Measurements from ENCODE around the gene QKI.
"Not testable (repeated sequence)": the region's sequence is repeated elsewhere in the genome, so short reads cannot be mapped to it uniquely, and the experiment has no call there.

QKI gene

DNA sequence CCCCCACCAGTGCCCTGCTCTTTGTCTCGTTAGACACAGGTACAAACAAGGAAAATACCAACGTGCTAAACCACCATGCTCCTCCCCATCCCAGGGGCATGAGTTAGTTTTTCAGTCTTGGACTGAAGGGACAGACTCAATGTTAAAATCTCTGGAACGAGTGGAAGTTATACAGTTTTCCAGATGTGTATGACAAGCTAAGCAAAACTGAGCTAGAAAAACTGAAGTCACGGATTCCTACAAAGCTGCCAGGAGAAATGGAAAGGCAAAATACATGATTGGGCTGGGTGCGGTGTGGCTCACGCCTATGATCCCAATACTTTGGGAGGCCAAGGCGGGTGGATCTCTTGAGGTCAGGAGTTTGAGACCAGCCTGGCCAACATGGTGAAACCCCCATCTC, 34.3 kb upstream of the QKI start:
- no peak overlapping the region for H3K27ac ChIP-seq
- DNase-seq = no peak
- in situ Hi-C loops (cut with HindIII; ENCODE audit: low pct_ligation_motif_present, low sequenced_read_pairs) = no loop called here
- H3K4me3 ChIP-seq (ENCODE audit: low read depth, low read length) = no peak overlapping the region
- TF ChIP-seq, protein P1, sequence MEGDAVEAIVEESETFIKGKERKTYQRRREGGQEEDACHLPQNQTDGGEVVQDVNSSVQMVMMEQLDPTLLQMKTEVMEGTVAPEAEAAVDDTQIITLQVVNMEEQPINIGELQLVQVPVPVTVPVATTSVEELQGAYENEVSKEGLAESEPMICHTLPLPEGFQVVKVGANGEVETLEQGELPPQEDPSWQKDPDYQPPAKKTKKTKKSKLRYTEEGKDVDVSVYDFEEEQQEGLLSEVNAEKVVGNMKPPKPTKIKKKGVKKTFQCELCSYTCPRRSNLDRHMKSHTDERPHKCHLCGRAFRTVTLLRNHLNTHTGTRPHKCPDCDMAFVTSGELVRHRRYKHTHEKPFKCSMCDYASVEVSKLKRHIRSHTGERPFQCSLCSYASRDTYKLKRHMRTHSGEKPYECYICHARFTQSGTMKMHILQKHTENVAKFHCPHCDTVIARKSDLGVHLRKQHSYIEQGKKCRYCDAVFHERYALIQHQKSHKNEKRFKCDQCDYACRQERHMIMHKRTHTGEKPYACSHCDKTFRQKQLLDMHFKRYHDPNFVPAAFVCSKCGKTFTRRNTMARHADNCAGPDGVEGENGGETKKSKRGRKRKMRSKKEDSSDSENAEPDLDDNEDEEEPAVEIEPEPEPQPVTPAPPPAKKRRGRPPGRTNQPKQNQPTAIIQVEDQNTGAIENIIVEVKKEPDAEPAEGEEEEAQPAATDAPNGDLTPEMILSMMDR (IDR thresholded peaks at IDR 0.05; ENCODE audit: low read depth, low read length, missing control alignments) = no peak
- H3K27me3 ChIP-seq (replicated peaks) = no peaks in the 10 kb centered on the region
- no peaks in the 10 kb centered on the region for H3K36me3 ChIP-seq (replicated peaks)

DNA sequence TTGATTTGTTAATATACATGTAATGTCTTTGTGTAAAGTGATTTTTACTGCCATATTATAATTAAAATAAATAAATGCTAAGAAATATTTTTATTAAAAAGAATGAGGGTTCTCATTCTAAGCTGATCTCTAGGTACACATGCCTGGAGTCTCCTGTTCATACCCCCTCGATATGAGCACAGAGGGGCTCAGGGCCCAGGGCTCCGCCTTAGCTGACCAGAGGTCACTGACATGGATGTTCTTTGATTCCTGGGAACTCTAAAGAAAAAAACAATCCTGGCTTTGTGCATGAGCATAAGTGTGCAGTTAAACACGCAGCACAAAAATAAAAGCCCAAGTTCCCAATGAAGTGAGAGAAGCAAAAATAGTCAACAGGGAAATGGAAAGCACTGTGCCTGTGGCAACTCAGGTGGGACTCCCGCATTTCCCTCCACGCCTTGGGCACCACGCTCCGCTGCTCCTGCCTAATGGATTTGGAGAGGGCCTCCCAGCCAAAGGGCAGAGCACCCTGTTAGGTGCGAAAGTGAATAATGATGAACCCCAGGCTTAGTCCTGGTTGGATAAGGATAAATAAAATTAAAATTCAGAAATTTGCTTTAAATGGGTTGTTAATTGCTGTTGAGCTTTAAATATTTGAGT, 33.3 kb upstream of the QKI start:
- no peak for DNase-seq
- no peaks in the 10 kb centered on the region for H3K27me3 ChIP-seq (replicated peaks)
- H3K4me3 ChIP-seq (ENCODE audit: low read depth, low read length) = no peak overlapping the region
- TF ChIP-seq, protein P1 (IDR thresholded peaks at IDR 0.05; ENCODE audit: low read depth, low read length, missing control alignments) = no peak
- no peak overlapping the region for H3K27ac ChIP-seq
- in situ Hi-C loops (cut with HindIII; ENCODE audit: low pct_ligation_motif_present, low sequenced_read_pairs) = no loop called here
- no peaks in the 10 kb centered on the region for H3K36me3 ChIP-seq (replicated peaks)

DNA sequence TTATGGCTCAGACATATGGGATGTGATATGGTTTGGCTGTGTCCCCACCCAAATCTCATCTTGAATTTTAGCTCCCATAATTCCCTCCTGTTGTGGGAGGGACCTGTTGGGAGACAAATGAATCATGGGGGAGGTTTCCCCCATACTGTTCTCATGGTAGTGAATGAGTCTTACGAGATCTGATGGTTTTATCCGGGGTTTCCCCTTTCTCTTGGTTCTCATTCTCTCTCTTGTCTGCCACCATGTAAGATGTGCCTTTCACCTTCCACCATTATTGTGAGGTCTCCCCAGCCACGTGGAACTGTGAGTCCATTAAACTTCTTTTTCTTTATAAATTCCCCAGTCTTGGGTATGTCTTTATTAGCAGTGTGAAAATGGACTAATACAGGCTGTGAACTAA, 31.1 kb upstream of the QKI start:
- H3K4me3 ChIP-seq (ENCODE audit: low read depth, low read length); in situ Hi-C loops (cut with HindIII; ENCODE audit: low pct_ligation_motif_present, low sequenced_read_pairs); H3K27me3 ChIP-seq (replicated peaks); DNase-seq; H3K36me3 ChIP-seq (replicated peaks); H3K27ac ChIP-seq: not testable (repeated sequence)

DNA sequence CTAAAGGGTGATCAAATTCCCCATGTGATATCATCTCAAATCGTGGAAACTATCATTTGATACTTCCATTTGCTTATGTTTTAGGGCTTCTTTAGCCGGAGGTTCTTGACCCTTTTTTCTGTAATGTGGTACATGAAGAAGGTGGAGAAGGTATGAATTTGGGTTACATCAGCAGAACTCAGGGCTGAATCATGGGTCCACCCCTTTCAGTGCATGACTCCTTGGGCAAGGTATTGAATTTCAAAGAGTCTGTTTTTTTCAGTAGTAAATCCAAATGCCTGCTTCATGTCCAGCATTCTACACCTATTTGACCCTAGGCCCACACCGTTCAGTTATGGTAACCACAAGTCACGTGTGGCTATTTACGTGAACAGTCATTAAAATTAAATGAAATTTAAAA, 30.6 kb upstream of the QKI start:
- TF ChIP-seq, protein P1 (IDR thresholded peaks at IDR 0.05; ENCODE audit: low read depth, low read length, missing control alignments) = no peak
- in situ Hi-C loops (cut with HindIII; ENCODE audit: low pct_ligation_motif_present, low sequenced_read_pairs) = no loop called here
- Histone ChIP-seq H3K36me3 (replicated peaks) (no peaks in the 10 kb centered on the region), H3K27me3 (replicated peaks) (no peaks in the 10 kb centered on the region), H3K4me3 (ENCODE audit: low read depth, low read length) (no peak overlapping the region), H3K27ac (no peak overlapping the region)
- no peak for DNase-seq

DNA sequence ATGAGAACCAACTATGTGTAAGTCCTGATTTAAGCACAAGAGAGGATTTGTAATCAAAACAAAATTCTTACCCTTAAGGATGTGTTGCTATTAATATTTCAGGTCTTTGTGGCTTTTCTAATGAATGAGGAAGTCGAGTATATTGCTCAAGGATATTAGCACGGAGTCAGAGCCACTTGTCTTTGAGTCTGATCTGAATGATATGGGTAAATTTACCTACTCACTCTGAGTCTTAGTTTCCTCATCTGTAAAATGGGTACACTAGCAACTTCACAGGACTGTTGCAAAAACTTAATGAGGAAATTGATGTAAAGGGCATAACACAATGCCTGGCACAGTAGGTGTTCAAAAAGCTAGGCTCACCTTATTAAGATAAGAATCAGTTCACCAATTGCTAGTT, 30.0 kb upstream of the QKI start:
- in situ Hi-C loops (cut with HindIII; ENCODE audit: low pct_ligation_motif_present, low sequenced_read_pairs) = no loop called here
- Histone ChIP-seq H3K4me3 (ENCODE audit: low read depth, low read length) (no peak overlapping the region), H3K36me3 (replicated peaks) (no peaks in the 10 kb centered on the region), H3K27ac (no peak overlapping the region), H3K27me3 (replicated peaks) (no peaks in the 10 kb centered on the region)
- TF ChIP-seq, protein P1 (IDR thresholded peaks at IDR 0.05; ENCODE audit: low read depth, low read length, missing control alignments) = no peak
- no peak for DNase-seq

DNA sequence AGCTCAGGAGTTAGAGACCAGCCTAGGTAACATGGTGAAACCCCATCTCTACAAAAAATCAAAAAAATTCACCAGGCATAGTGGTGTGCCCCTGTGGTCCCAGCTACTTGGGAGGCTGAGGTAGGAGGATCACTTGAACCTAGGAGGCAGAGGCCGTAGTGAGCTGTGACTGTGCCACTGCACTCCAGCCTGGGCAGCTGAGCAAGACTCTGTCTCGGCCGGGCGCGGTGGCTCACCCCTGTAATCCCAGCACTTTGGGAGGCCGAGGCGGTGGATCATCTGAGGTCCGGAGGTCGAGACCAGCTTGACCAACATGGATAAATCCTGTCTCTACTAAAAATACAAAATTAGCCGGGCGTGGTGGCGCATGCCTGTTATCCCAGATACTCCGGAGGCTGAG, 29.0 kb upstream of the QKI start:
- DNase-seq; H3K36me3 ChIP-seq (replicated peaks); H3K4me3 ChIP-seq (ENCODE audit: low read depth, low read length); H3K27me3 ChIP-seq (replicated peaks); H3K27ac ChIP-seq; in situ Hi-C loops (cut with HindIII; ENCODE audit: low pct_ligation_motif_present, low sequenced_read_pairs): not testable (repeated sequence)

DNA sequence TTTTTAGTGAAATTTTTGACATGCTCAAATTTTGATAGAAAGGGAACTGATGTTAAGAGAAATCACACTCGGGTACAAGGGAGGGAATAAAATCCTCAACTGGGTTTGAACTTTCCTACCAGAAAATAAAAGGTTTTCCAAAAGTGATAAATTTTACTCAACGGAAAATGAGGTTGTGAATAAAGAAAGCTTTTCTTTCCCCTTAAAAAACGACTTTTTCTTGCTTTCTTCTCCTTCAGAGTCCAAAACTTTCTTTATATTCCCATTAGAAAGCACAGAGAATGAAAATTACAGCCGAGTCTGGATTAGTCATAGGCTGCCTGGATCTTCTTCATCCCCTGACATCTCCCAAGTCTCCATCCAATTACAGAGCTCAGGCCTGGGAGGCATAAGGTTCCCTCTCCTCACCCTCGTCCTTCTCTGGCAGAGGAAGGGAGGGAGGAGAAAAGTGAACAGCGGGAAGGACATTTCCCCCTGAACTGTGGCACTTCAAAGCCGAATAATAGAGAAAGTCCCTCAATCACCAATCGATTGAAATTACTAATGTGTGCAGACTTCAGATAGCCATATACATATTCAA, 28.1 kb upstream of the QKI start:
- TF ChIP-seq, protein P1 (IDR thresholded peaks at IDR 0.05; ENCODE audit: low read depth, low read length, missing control alignments) = no peak
- in situ Hi-C loops (cut with HindIII; ENCODE audit: low pct_ligation_motif_present, low sequenced_read_pairs) = no loop called here
- Histone ChIP-seq H3K36me3 (replicated peaks) (no peaks in the 10 kb centered on the region), H3K4me3 (ENCODE audit: low read depth, low read length) (no peak overlapping the region), H3K27me3 (replicated peaks) (no peaks in the 10 kb centered on the region), H3K27ac (no peak overlapping the region)
- no peak for DNase-seq
